ENCODE data around the gene ROMO1. TPM values are rescaled to one million over a fixed set of nuclear protein-coding genes. Genes with fewer than 3 reads are reported as not detected.
"Not testable (repeated sequence)": the region's sequence is repeated elsewhere in the genome, so short reads cannot be mapped to it uniquely, and the experiment has no call there.

ROMO1 gene
- polyA plus RNA-seq, 3 donors, result 42.4 to 63.5 (median 53.4) TPM

DNA sequence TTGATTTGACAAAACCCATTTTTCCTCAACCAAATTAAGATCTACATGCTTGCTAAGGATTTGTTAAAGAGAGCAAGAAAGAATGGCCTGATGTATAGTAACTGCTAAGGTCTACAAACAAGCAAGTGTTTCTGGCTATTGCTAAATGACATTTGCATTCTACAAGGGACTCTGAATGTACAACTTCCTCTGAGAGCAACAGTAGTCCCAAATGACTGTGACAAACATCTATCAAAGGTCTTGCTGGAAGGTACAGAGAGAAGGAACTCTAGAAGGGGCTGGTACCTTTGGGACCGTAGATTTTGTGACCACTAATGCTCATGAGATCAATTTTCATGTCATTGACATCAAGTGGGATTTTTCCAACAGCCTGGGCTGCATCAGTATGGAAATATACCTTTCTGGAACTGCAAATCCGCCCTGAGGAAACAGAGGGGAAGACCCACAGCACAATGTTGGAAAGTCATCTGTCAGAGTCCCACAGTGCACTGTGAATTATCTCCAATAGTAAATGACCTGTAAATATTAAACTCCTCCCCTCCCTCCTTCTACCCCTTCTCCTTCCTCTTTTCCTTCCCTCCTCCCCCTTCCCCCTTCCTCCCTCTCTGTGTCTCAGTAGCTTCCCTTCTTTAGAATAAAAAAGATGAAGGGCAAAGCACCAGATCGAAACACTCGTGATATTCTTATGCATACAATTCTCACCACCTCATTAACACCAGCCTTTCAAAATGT, 18.6 kb upstream of the ROMO1 start:
- DNase-seq (ENCODE audit: low read depth in 3 of 3, low spot score in 2 of 3), result no peak

DNA sequence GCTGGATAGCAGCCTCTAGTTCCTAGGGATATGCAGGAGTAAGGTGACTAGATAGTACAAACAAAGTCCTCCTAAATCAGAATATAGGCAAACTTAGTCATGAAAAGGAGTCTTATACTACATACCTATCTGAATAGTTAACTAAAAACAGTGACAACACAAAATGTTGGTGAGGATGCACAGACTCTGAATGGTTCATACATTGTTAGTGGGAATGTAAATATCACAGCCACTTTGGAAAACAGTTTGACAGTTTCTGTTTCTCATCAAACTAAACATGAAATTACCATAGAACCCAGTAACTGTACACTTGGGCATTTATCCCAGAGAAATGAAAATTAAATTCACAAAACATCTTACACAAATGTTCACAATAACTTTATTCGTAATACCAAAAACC, 17.2 kb upstream of the ROMO1 start:
- DNase-seq (ENCODE audit: low read depth in 3 of 3, low spot score in 2 of 3), result no peak

DNA sequence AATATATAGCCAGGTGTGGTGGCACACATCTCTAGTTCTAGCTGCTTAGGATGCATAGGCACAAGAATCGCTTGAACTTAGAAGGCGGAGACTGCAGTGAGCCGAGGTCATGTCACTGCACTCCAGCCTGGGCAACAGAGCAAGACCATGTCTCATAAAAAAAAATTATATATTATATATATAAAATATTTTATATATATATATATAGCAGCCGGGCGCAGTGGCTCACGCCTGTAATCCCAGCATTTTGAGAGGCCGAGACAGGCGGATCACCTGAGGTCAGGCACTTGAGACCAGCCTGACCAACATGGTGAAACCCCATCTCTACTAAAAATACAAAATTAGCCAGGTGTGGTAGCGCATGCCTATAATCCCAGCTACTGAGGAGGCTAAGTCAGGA, 13.8 kb upstream of the ROMO1 start:
- DNase-seq (ENCODE audit: low read depth in 3 of 3, low spot score in 2 of 3), result not testable (repeated sequence)

DNA sequence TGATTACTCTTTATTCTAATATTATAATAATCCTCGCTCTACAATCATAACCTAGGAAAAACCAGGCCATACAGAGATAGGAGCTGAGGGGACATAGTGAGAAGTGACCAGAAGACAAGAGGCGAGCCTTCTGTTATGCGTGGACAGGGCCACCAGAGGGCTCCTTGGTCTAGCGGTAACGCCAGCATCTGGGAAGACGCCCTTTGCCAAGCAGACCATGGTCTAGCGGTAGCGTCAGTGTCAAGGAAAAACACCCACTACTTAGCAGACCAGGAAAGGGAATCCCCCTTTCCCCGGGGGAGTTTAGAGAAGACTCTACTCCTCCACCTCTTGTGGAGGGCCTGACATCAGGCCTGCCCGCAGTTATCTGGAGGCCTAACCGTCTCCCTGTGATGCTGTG, 12.3 kb upstream of the ROMO1 start:
- not testable (repeated sequence) for DNase-seq (ENCODE audit: low read depth in 3 of 3, low spot score in 2 of 3)

DNA sequence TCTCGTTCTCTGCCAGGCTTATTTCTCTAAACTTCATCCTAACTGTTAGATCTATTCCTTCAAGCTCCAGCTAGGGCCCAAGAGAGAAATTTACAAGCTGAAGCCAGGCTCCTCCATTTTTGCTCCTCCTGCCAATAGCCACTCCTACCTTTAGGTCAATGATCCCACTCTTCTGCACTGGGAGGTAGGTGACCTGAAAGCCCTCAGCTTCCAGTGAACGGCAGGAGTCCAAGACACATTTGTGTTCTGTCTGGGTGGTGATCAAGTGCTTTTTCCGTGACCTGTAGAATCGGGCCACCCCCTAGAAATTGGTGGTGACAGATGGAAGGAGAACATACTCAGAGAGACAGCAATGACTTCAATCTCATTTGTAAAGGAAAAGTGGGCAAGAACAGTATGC, 8.9 kb upstream of the ROMO1 start:
- DNase-seq (ENCODE audit: low read depth in 3 of 3, low spot score in 2 of 3), result no peak

DNA sequence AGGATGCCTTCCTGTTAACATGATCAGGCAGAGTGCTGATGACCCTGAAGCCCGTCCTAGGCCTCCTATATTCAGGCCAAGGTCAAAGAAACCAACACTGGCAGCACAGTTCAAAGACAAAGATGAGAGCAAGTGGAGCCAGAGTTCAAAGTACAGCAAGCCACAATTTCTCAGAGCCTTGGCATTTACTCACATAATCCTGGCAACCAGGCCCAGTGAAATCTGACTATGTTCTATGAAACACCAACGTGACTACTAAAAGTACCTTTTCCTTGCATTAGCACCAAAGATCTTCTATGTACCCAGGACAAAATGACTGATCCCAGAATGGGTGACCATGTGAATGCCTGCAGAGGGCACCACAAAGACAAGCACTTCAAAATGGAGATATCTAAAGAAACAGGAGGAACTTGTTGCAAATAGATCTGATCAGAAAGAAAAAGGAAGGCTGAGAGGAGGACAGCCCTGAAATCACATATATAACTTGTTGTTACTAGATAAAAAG, 3.9 kb upstream of the ROMO1 start:
- no peak for DNase-seq (ENCODE audit: low read depth in 3 of 3, low spot score in 2 of 3)

DNA sequence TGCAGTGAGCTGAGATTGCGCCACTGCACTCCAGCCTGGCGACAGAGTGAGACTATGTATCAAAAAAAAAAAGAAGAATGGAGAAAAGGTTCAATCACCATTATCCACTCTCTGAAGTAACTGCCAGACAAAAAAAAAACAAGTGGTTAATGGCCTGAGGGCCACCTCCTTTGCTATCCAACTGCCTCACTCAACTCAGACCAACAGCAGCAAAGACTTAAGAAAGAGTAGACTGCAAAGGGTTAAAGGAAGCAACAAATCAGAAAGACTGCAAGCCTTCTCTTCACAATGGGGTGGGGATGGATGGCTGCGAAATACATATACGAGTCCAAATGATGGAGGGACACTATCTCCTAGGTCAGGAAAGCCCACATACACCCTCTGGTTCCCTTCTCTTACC, 3.2 kb upstream of the ROMO1 start:
- DNase-seq (ENCODE audit: low read depth in 3 of 3, low spot score in 2 of 3), result no peak

DNA sequence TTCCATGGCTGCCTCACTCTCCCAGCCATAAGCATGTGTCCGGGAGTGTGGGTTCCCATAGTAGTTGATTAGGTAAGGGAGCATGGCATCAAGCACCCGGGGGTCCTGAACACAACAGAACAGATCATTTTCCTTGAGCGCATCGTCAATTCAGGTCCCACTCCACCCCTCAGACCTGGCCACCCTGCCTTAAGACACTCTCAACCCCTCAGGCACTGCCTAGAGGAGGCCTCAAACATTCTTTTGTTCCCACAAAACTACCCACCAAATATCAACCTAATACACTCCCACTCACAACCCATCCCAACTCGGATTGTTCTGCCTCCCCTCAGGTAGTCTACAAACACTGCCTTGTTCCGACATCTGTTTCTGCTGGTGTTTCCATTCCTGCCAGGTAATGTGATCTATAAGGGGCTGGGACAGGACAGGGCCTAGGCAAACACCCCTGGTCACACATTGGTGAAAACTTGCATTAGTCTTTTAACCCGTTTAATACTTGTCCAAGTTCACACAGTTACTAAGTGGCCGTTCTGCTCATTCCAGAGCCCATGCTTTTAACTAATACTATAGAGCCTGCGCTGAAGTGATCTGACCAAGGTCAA, 1.4 kb upstream of the ROMO1 start:
- DNase-seq (ENCODE audit: low read depth in 3 of 3, low spot score in 2 of 3), result no peak

DNA sequence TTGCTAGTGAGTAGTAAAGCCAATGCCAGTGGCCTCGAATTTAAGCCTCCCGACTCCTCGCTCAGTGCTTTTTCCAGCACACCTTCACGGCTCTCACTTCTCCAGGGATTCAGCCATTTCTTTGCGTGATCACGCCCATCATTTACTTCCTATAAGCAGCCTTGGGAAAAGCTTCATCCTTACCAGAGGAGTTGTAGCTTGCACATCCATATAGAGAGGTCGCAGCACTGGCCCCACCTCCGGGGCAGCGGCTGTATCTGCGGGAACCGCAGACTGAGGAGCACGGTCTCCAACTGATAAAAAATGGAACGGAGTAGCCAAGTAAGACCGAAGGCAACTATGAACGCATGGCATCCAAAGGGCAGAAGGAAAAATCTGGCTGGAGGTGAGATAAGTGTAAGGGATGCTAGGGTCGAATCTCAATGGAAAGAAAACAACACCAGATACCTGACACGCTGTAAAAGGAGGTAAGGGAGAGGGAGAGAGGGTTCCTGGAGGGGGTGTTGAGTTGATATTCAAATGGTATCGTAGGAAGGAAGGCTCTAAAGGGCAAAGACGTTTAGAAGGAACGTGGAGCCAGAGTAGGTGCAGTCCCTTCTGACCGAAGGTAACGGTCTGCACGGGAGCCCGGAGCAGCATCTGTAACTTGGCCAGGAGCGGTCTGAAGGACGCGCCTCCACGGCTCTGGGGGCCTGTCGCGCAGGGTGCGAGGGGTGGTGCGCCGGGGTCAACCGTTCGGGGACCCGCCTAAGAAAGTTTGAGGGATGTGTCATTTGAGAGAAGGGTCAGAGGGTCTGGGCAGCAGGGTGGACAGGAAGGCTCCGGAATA, 693 bp upstream of the ROMO1 start:
- DNase-seq (ENCODE audit: low read depth in 3 of 3, low spot score in 2 of 3), result no peak

DNA sequence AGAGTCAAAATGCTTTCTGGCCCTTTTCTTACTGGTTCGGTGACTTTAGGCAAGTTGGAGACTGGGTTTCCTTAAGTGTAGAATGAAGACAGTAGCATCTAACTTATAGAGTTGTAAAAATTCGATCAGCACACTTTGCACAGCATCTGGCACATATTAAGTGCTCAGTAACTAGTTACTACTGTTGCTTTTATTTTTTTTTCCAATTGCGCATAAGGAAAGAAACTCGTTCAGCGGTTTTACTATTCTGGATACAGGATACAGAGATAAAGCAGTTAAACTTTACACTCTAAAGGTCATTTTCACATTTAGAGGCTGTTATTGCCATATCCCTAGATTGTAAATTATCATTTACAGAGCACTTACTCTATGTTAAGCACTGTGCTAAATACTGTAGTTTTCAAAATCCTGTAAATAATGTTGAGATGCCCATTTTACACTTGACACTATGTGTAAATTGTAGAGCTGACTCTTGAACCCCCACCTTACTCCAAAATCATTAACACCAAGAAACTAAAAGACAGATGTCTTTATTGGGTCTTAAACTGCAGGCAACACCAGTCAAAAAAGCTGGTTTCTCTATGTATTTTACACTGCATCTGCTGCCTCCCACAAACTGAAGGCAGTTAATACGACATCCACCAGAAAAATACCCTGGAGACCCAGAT, 886 bp downstream of the ROMO1 start:
- no peak for DNase-seq (ENCODE audit: low read depth in 3 of 3, low spot score in 2 of 3)

DNA sequence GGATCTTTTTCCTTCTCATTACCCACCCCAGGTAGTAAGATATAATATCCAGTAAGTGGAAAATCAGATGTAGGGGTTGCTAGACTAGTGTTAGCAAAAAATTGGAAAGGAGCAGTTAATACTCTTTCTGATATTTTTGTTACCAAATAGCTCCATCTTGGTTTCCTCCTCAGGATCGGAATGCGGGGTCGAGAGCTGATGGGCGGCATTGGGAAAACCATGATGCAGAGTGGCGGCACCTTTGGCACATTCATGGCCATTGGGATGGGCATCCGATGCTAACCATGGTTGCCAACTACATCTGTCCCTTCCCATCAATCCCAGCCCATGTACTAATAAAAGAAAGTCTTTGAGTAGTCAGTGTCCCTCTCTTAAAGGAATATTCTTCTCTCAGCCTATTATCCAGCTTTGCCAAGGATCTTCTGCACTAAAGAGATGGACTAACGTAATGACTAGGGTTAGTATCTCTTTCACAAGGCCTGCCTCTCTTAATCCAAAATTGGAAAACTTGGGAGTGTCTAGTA, 1.5 kb downstream of the ROMO1 start:
- no peak for DNase-seq (ENCODE audit: low read depth in 3 of 3, low spot score in 2 of 3)

DNA sequence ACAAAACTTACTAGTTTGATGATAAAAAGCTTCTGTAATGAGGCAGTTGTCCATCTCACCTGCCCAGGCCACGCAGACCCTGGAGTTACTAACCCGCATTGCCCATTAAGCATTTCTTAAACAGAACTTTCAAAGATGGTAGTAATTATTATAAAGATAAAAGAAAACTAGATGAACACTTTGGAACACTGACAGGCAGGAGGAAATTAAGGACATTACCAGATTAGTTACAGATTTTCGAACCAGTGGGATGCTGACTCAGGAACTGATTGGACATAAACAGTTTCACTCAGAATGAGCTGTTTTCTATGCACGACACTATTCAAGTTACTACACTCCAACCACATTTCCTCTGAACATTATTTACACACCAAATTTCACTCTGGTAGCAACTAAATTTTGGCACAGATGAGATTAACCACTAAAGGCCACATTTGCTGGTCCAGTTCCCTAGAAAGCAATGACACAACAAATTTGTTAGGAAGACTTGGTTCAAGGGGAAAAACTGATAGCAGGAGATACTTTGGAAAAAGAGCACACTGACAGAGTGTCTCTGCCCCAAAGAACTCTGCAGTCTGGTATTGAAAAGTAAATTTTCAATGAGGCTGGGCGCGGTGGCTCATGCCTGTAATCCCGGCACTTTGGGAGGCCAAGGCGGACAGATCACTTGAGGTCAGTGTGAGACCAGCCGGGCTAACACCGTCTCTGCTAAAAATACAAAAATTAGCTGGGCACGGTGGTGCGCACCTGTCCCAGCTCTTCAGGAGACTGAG, 3.0 kb downstream of the ROMO1 start:
- no peak for DNase-seq (ENCODE audit: low read depth in 3 of 3, low spot score in 2 of 3)

DNA sequence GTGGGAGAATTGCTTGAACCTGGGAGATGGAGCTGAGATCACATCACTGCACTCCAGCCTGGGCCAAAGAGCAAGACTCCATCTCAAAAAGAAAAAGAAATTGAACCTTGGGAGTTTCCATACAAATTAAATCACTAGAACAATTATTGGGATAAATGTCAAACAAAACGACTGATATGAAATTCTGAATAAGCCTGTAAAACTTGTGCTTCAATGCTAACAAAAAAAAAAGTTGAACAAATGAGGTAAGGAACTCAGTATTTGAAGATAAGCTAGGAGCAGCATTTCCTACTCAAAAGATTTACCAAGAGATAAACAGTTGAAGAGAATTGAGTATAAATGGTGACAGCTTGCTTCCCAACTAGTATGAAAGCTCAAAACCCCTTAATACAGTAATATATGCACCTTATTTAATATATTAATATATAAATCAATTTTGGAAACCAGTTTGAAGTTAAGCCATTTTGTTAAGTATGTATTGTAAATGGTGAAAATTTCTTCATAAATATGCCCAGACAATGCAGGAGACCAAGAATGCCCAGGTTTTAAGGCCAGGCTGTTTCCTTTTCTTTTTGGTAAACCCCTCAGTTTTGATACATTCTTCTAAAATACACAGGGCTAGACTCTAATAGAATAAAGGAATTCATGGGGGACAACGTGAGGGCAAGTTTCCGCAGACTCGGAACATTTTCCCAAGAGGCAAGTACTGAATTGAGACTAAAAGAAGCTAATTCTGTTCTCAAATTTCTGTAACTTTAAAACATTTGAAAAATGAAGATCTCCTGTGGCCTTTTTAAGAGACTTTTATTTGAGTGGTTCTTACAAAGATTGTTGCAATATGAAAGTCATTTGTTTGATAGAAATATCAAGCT, 3.9 kb downstream of the ROMO1 start:
- no peak for DNase-seq (ENCODE audit: low read depth in 3 of 3, low spot score in 2 of 3)

DNA sequence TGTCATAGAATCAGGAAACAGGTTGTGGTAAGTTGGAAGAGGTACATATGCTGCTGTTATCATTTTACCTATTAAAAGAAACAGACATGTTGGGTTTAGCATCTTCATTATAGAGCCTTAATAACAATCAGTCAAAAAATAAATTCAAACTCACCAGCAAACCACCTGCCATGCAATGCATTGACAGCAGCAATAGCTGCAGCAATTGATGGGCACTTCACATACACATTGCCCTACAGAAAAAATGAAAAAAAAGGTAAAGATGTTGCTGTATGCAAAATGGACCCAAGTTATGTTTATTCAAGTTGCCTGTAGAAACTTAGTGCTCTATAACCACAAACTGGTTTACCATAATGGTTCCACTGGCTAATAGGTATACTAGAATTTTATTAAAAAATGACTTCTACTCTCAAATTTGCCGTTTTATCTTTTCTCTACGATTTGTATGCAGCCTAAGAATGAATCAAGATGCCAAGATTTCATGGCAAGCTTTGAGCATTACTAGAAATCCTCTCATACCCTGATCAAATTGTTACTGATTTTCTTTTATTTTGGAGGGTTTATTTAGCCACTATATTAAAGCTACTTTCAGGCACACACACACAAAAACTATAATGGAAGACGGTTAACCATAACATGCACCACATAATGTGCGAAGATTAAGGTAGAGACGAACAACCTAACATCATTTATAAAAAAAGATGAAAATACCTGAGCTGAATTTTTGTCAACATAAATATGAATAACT, 5.5 kb downstream of the ROMO1 start:
- DNase-seq (ENCODE audit: low read depth in 3 of 3, low spot score in 2 of 3), result no peak

DNA sequence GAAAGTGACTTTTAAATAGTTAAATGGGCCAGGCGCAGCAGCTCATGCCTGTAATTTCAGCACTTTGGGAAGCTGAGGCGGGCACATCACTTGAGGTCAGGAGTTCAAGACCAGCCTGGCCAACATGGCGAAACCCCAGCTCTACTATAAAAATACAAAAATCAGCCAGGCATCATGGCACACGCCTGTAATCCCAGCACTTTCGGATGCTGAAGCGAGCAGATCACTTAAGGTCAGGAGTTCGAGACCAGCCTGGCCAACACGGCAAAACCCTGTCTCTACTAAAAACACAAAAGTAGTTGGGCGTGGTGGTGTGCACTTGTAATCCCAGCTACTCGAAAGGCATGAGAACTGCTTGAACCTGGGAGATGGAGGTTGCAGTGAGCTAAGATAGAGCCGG, 6.7 kb downstream of the ROMO1 start:
- not testable (repeated sequence) for DNase-seq (ENCODE audit: low read depth in 3 of 3, low spot score in 2 of 3)

DNA sequence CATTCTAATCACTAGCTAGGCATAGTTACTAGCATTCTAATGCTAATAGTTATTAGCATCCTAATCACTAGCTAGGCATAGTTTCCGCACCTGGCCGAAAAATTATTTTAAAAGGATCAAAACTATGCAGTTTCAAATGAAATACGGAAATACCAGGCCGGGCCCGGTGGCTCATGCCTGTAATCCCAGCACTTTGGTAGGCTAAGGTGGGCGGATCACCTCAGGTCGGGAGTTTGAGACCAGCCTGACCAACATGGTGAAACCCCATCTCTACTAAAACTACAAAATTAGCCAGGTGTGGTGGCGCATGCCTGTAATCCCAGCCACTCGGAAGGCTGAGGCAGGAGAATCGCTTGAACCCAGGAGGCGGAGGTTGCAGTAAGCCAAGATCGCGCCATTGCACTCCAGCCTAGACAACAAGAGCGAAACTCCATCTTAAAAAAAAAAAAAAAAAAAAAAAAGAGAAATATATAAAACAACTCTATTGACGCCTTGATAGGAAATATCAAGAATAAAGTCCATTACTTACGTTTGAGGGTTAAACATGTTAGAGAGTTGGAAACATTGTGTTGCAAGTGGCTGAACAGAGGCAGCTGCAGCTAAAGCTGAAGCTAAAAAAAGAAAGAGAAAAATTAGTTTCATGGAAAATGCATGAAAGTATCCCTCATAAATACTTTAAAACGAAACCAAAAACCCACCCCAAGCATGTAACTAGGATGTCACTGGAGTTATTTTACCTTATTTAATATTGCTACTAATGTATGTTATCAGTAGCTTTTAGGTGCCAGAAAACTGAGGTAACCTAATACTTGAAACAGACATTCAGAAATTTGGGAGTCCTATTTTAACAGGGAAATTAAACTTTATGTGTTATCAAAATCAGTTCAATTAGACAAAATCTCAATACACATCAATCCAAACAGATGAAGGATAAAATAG, 7.7 kb downstream of the ROMO1 start:
- not testable (repeated sequence) for DNase-seq (ENCODE audit: low read depth in 3 of 3, low spot score in 2 of 3)

DNA sequence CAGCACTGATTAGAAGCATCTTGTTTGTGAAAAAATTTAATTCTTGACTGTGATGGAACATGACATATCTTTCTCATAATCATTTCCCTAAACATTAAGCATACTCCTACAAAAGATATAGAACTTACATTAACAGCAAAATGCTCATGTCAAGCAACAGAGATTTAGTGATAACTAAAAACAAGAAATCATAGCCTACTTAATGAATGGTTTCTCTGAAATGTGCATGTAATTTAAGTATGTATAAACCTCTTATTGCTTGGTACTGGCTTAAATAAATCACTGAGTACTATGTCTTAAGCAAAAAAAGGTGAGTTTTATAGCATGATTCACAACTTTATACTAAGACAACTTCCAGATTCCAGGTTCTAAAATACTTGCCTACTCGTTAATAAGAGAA, 9.3 kb downstream of the ROMO1 start:
- DNase-seq (ENCODE audit: low read depth in 3 of 3, low spot score in 2 of 3), result no peak
